Measurements from ENCODE around the gene KDM8.

DNA sequence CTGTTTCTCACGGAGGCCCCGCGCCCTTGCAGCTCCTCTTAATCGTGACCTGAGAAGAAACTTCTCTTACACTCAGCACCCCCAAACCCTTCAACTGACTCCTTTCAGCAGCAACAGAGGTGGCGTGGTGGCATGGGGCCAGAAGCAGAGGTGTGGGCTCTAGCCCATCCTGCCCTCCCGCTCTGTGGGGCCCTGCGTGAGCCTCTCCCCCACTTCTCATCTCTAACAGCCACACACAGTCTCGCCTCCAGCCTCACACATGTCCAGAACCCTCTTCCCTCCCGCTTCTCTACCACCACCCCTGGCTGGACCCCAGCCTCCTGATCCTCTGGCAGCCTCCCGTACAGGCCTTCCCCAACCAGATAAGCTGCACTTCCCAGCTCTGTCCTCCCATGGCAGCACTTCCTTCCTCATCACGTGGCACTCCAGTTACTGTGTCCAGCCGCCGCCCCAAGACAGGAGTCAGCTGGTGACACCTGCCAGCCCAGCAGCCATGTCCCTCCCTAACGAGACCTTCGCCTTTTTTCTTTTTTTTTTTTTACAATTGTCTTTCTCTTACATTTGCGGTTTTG, 34.8 kb downstream of the KDM8 start:
- TF ChIP-seq, protein P1, sequence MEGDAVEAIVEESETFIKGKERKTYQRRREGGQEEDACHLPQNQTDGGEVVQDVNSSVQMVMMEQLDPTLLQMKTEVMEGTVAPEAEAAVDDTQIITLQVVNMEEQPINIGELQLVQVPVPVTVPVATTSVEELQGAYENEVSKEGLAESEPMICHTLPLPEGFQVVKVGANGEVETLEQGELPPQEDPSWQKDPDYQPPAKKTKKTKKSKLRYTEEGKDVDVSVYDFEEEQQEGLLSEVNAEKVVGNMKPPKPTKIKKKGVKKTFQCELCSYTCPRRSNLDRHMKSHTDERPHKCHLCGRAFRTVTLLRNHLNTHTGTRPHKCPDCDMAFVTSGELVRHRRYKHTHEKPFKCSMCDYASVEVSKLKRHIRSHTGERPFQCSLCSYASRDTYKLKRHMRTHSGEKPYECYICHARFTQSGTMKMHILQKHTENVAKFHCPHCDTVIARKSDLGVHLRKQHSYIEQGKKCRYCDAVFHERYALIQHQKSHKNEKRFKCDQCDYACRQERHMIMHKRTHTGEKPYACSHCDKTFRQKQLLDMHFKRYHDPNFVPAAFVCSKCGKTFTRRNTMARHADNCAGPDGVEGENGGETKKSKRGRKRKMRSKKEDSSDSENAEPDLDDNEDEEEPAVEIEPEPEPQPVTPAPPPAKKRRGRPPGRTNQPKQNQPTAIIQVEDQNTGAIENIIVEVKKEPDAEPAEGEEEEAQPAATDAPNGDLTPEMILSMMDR (IDR thresholded peaks at IDR 0.05; ENCODE audit: low read depth, low read length, missing input control) = no peak
- TF ChIP-seq, protein P2, sequence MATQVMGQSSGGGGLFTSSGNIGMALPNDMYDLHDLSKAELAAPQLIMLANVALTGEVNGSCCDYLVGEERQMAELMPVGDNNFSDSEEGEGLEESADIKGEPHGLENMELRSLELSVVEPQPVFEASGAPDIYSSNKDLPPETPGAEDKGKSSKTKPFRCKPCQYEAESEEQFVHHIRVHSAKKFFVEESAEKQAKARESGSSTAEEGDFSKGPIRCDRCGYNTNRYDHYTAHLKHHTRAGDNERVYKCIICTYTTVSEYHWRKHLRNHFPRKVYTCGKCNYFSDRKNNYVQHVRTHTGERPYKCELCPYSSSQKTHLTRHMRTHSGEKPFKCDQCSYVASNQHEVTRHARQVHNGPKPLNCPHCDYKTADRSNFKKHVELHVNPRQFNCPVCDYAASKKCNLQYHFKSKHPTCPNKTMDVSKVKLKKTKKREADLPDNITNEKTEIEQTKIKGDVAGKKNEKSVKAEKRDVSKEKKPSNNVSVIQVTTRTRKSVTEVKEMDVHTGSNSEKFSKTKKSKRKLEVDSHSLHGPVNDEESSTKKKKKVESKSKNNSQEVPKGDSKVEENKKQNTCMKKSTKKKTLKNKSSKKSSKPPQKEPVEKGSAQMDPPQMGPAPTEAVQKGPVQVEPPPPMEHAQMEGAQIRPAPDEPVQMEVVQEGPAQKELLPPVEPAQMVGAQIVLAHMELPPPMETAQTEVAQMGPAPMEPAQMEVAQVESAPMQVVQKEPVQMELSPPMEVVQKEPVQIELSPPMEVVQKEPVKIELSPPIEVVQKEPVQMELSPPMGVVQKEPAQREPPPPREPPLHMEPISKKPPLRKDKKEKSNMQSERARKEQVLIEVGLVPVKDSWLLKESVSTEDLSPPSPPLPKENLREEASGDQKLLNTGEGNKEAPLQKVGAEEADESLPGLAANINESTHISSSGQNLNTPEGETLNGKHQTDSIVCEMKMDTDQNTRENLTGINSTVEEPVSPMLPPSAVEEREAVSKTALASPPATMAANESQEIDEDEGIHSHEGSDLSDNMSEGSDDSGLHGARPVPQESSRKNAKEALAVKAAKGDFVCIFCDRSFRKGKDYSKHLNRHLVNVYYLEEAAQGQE (IDR thresholded peaks at IDR 0.05) = no peak
- TF ChIP-seq, protein P3, sequence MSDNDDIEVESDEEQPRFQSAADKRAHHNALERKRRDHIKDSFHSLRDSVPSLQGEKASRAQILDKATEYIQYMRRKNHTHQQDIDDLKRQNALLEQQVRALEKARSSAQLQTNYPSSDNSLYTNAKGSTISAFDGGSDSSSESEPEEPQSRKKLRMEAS (IDR thresholded peaks at IDR 0.05) = no peak
